ENCODE results near the gene NMNAT2. TPM values are rescaled to one million over a fixed set of nuclear protein-coding genes. Genes with fewer than 3 reads are reported as not detected.

The NMNAT2 gene
- total RNA-seq, 4 donors from 2014 or later, result 0.93 to 2.2 (median 1.9) TPM

- no peak for ATAC-seq
- TF ChIP-seq POLR2AphosphoS5 (IDR thresholded peaks at IDR 0.05), result no peak
- 34 to 41% methylated on average over 3 of the region's 3 CpGs for WGBS, 2 donors (ENCODE audit: low coverage in 1 of 2)
- no peaks in the 10 kb centered on the region for H3K36me3 ChIP-seq
- no peak overlapping the region for H3K4me3 ChIP-seq
- no peaks in the 10 kb centered on the region for H3K9me3 ChIP-seq
- no peak overlapping the region for H3K27ac ChIP-seq
- H3K4me1 ChIP-seq, result no peaks in the 10 kb centered on the region
- H3K27me3 ChIP-seq, result no peaks in the 10 kb centered on the region
Observed at GRCh38 chr1:183444243-183444642, 26.1 kb upstream of the NMNAT2 start.

DNA sequence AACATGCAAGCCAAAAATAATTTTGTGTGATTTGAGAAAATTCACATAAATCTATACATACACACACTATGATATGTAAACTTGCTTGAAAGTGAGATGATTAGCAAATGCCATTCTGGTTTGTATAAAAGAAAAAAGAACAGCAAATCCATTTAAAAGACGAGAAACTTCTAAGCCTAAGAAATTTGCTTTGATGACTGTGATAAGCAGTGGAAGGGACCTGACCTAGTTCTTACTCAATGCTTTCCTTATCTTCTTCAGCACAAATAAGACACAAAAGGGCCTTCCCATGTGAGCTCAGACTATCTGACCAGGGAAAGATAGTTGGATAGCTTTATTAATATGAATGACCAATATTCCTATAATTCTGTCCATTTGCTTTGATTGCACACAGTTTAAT is 25.3 kb upstream of the NMNAT2 start:
- no peak for TF ChIP-seq CTCF (IDR thresholded peaks at IDR 0.05)
- TF ChIP-seq POLR2A (IDR thresholded peaks at IDR 0.05), result no peak
- TF ChIP-seq POLR2AphosphoS5 (IDR thresholded peaks at IDR 0.05), result no peak
- TF ChIP-seq EP300 (IDR thresholded peaks at IDR 0.05), result no peak
- no peak overlapping the region for H3K4me3 ChIP-seq
- no peaks in the 10 kb centered on the region for H3K9me3 ChIP-seq
- ATAC-seq, result no peak
- no peaks in the 10 kb centered on the region for H3K27me3 ChIP-seq
- no peak overlapping the region for H3K27ac ChIP-seq
- no peaks in the 10 kb centered on the region for H3K4me1 ChIP-seq
- no peaks in the 10 kb centered on the region for H3K36me3 ChIP-seq
- 36 to 50% methylated on average over 1 of the region's 1 CpG for WGBS, 2 donors (ENCODE audit: low coverage in 1 of 2)

DNA sequence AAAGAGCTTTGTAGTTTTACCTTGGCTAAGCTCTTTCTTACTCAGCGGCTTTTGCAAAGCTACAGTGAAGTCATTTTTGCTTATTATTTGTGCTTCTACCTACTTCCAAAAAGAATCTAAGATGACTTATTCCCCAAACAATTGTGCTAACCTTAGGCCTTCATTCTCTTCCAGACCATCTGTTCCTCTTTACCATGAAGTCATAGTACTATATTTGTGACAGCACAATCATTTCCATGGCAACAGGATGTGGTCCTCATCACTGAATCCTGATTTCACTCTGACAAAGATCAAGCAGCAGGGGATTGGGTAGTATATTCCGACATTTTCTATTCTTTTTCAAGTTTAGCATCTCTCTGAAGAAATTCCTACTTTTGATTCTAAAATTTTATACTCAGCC is 24.8 kb upstream of the NMNAT2 start:
- no peak overlapping the region for H3K27ac ChIP-seq
- TF ChIP-seq CTCF (IDR thresholded peaks at IDR 0.05) (no peak), POLR2A (IDR thresholded peaks at IDR 0.05) (no peak), POLR2AphosphoS5 (IDR thresholded peaks at IDR 0.05) (no peak), EP300 (IDR thresholded peaks at IDR 0.05) (no peak)

GRCh38 chr1:183438060-183438459 is 19.9 kb upstream of the NMNAT2 start:
- TF ChIP-seq EP300 (IDR thresholded peaks at IDR 0.05) (no peak), POLR2AphosphoS5 (IDR thresholded peaks at IDR 0.05) (no peak), CTCF (IDR thresholded peaks at IDR 0.05) (no peak), POLR2A (IDR thresholded peaks at IDR 0.05) (no peak)
- no peak overlapping the region for H3K4me3 ChIP-seq
- no peaks in the 10 kb centered on the region for H3K4me1 ChIP-seq
- H3K27me3 ChIP-seq, result no peaks in the 10 kb centered on the region
- no peak overlapping the region for H3K27ac ChIP-seq
- ATAC-seq, result no peak
- H3K36me3 ChIP-seq, result no peaks in the 10 kb centered on the region
- no peaks in the 10 kb centered on the region for H3K9me3 ChIP-seq
- 80 to 88% methylated on average over 2 of the region's 2 CpGs for WGBS, 2 donors (ENCODE audit: low coverage in 1 of 2)

More for the DNA sequence above, 24.8 kb upstream of the NMNAT2 start:
- H3K4me1 ChIP-seq, result no peaks in the 10 kb centered on the region
- H3K27me3 ChIP-seq, result no peaks in the 10 kb centered on the region
- H3K36me3 ChIP-seq, result no peaks in the 10 kb centered on the region
- no peaks in the 10 kb centered on the region for H3K9me3 ChIP-seq
- WGBS, 2 donors (ENCODE audit: low coverage in 1 of 2), result 82 to 83% methylated on average over 2 of the region's 2 CpGs
- no peak overlapping the region for H3K4me3 ChIP-seq
- no peak for ATAC-seq

DNA sequence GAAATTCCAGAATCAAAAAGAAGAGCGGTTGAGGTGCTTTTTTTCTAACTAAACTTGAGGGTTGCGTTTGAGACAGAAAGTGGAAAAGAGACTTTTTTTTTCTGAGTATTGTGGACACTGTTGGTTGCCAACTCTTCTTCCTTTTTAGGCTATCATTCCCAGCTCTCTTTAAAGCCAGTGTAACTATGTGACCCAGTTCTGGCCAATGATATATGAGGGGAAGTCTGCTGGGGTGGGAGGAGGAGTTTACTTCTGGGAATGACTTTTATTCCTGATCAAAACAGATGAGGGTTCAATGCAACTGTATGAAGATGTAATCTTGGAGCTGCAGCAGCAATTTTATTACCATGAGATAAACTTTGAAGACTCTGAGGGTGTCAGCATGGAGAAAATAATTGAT is 17.3 kb upstream of the NMNAT2 start:
- Histone ChIP-seq H3K36me3 (no peaks in the 10 kb centered on the region), H3K27me3 (no peaks in the 10 kb centered on the region), H3K4me1 (no peaks in the 10 kb centered on the region), H3K27ac (no peak overlapping the region), H3K9me3 (no peaks in the 10 kb centered on the region), H3K4me3 (no peak overlapping the region)
- 66 to 75% methylated on average over 2 of the region's 2 CpGs for WGBS, 2 donors (ENCODE audit: low coverage in 1 of 2)
- TF ChIP-seq CTCF (IDR thresholded peaks at IDR 0.05) (no peak), EP300 (IDR thresholded peaks at IDR 0.05) (no peak), POLR2AphosphoS5 (IDR thresholded peaks at IDR 0.05) (no peak), POLR2A (IDR thresholded peaks at IDR 0.05) (no peak)
- ATAC-seq, result no peak
